ENCODE results near the gene LRRD1.

DNA sequence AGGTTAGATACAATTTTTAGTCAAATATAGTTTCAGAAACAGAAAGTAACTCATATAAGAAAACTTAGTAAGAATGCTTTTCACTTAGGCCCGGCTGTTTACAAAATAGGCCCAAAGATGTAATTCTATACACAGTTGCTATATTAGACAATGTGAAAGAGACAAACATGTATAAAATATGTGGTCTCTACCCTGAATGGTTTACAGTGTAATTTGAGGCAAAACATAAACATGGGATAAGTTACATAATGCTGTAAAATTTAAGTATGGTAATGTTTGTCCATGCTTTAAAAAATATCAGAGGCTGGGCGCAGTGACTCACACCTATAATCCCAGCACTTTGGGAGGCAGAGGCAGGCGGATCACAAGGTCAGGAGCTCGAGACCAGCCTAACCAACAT is 48.0 kb upstream of the LRRD1 start:
- TF ChIP-seq, protein P1, sequence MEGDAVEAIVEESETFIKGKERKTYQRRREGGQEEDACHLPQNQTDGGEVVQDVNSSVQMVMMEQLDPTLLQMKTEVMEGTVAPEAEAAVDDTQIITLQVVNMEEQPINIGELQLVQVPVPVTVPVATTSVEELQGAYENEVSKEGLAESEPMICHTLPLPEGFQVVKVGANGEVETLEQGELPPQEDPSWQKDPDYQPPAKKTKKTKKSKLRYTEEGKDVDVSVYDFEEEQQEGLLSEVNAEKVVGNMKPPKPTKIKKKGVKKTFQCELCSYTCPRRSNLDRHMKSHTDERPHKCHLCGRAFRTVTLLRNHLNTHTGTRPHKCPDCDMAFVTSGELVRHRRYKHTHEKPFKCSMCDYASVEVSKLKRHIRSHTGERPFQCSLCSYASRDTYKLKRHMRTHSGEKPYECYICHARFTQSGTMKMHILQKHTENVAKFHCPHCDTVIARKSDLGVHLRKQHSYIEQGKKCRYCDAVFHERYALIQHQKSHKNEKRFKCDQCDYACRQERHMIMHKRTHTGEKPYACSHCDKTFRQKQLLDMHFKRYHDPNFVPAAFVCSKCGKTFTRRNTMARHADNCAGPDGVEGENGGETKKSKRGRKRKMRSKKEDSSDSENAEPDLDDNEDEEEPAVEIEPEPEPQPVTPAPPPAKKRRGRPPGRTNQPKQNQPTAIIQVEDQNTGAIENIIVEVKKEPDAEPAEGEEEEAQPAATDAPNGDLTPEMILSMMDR (IDR thresholded peaks at IDR 0.05) = no peak
- TF ChIP-seq POLR2A (IDR thresholded peaks at IDR 0.05) = no peak
